Endodermal cell (in vitro differentiated cells): Measurements from ENCODE around the gene ITPK1. TPM values are rescaled to one million over a fixed set of nuclear protein-coding genes. Genes with fewer than 3 reads are reported as not detected.

ENCODE experiments used
- DNase-seq: peaks from one replicate; pipeline ENCODE4 v3.0.0-alpha.2; 2017
- H3K27ac ChIP-seq: 2 replicates; pipeline ENCODE4 v1.5.1; 2013; ENCODE audit warnings: mild to moderate bottlenecking, low read depth, low read length, moderate library complexity
- H3K27me3 ChIP-seq: 2 replicates; pipeline ENCODE4 v1.6.1; 2013; ENCODE audit warnings: mild to moderate bottlenecking, low read length, moderate library complexity; ENCODE audit not compliant: insufficient read depth, control insufficient read depth, poor library complexity, severe bottlenecking
- H3K36me3 ChIP-seq: 2 replicates; pipeline ENCODE4 v1.7.0; 2013; ENCODE audit warnings: mild to moderate bottlenecking, low read length, moderate library complexity; ENCODE audit not compliant: control insufficient read depth, insufficient read depth
- H3K4me1 ChIP-seq: one replicate; pipeline ENCODE4 v1.7.0; 2013; ENCODE audit warnings: low read length; ENCODE audit not compliant: control insufficient read depth, insufficient read depth
- H3K4me3 ChIP-seq: 2 replicates; pipeline ENCODE4 v1.5.1; 2013; ENCODE audit warnings: mild to moderate bottlenecking, low read length, moderate library complexity
- H3K9ac ChIP-seq: 2 replicates; pipeline ENCODE4 v1.6.1; 2013; ENCODE audit warnings: mild to moderate bottlenecking, low read length, moderate library complexity; ENCODE audit not compliant: poor library complexity, severe bottlenecking; ENCODE audit errors: extremely low read depth
- H3K9me3 ChIP-seq: 2 replicates; pipeline ENCODE4 v1.6.1; 2013; ENCODE audit warnings: mild to moderate bottlenecking, low read length, moderate library complexity; ENCODE audit not compliant: control insufficient read depth
- H3K27ac Mint-ChIP-seq: 2 replicates; pipeline ENCODE4 v1.8.0; 2020; ENCODE audit warnings: mixed read lengths
- H3K27me3 Mint-ChIP-seq: 2 replicates; pipeline ENCODE4 v1.8.0; 2021; ENCODE audit warnings: mild to moderate bottlenecking, mixed read lengths; ENCODE audit not compliant: insufficient read depth
- H3K36me3 Mint-ChIP-seq: 2 replicates; pipeline ENCODE4 v1.8.0; 2020; ENCODE audit warnings: low read depth, mixed read lengths
- H3K4me1 Mint-ChIP-seq: 2 replicates; pipeline ENCODE4 v1.8.0; 2020; ENCODE audit warnings: mixed read lengths
- H3K4me3 Mint-ChIP-seq: 2 replicates; pipeline ENCODE4 v1.8.0; 2020; ENCODE audit warnings: mild to moderate bottlenecking, moderate library complexity, mixed read lengths
- H3K9me3 Mint-ChIP-seq: 2 replicates; pipeline ENCODE4 v1.8.0; 2020; ENCODE audit warnings: mild to moderate bottlenecking, mixed read lengths
- WGBS, 2 experiments: methylation state at CpG; one replicate each; pipeline versions ENCODE4 v1.1.5 to v1.1.7; 2013; ENCODE audit warnings: missing lambda C conversion rate in 2 of 2, mixed read lengths in 1 of 2; ENCODE audit not compliant: insufficient coverage in 1 of 2, insufficient read length in 1 of 2; 5-methylcytosine and 5-hydroxymethylcytosine counted together
- total RNA-seq, 2 donors: library from RNA; stranded (reverse); fragmentation: NEBNext Ultra II Directional in 1 of 2; extraction: Animal tissue kit (Norgen Biotek cat#: 25700) in 1 of 2; gene quantifications; 2 replicates in 1 of 2; 3 replicates in 1 of 2; pipeline ENCODE4 v1.2.1, GENCODE V29; 2021
- TF ChIP-seq, protein P1 (sequence below): fragments of 200-600 bp; sonication (generic); conservative IDR thresholded peaks from 2 replicates; pipeline ENCODE4 v1.5.0; 2021; ENCODE audit warnings: antibody characterized with exemption, mild to moderate bottlenecking

Gene ITPK1
- total RNA-seq, 2 donors from 2014 or later: 59.9 to 66.9 TPM

DNA sequence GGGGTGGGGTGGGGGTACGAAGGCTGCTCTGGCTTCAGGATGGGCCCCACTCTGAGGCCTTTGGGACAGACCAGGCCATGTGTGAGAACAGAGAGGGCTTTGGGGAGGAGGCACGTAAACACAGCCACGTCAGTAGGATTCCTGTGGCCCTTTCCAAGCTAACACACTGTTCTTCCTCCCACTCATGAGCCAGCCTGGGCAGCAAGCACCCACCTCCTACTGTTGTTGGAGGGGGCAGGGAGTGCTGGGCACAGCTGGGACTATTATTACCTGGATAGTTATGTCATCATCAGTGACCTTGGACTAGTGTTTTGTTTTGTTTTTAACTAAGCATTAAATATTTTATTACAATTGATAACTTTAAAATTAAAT is 187.5 kb downstream of the ITPK1 start:
- Histone ChIP-seq H3K4me3 (no peak overlapping the region), H3K36me3 (no peaks in the 10 kb centered on the region), H3K9ac (no peak overlapping the region), H3K4me1 (peaks cover 9% of the 10 kb centered on the region), H3K27me3 (no peaks in the 10 kb centered on the region), H3K27ac (no peak overlapping the region), H3K9me3 (no peaks in the 10 kb centered on the region)
- Mint-ChIP-seq H3K4me3 (no peak overlapping the region), H3K27ac (no peak overlapping the region), H3K36me3 (no peaks in the 10 kb centered on the region), H3K9me3 (no peaks in the 10 kb centered on the region), H3K27me3 (no peaks in the 10 kb centered on the region), H3K4me1 (no peaks in the 10 kb centered on the region)
- TF ChIP-seq, protein P1, sequence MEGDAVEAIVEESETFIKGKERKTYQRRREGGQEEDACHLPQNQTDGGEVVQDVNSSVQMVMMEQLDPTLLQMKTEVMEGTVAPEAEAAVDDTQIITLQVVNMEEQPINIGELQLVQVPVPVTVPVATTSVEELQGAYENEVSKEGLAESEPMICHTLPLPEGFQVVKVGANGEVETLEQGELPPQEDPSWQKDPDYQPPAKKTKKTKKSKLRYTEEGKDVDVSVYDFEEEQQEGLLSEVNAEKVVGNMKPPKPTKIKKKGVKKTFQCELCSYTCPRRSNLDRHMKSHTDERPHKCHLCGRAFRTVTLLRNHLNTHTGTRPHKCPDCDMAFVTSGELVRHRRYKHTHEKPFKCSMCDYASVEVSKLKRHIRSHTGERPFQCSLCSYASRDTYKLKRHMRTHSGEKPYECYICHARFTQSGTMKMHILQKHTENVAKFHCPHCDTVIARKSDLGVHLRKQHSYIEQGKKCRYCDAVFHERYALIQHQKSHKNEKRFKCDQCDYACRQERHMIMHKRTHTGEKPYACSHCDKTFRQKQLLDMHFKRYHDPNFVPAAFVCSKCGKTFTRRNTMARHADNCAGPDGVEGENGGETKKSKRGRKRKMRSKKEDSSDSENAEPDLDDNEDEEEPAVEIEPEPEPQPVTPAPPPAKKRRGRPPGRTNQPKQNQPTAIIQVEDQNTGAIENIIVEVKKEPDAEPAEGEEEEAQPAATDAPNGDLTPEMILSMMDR: no peak
- no peak for DNase-seq
- WGBS, 2 experiments: 84 to 100% methylated on average over 1 to 3 of the region's 3 CpGs

DNA sequence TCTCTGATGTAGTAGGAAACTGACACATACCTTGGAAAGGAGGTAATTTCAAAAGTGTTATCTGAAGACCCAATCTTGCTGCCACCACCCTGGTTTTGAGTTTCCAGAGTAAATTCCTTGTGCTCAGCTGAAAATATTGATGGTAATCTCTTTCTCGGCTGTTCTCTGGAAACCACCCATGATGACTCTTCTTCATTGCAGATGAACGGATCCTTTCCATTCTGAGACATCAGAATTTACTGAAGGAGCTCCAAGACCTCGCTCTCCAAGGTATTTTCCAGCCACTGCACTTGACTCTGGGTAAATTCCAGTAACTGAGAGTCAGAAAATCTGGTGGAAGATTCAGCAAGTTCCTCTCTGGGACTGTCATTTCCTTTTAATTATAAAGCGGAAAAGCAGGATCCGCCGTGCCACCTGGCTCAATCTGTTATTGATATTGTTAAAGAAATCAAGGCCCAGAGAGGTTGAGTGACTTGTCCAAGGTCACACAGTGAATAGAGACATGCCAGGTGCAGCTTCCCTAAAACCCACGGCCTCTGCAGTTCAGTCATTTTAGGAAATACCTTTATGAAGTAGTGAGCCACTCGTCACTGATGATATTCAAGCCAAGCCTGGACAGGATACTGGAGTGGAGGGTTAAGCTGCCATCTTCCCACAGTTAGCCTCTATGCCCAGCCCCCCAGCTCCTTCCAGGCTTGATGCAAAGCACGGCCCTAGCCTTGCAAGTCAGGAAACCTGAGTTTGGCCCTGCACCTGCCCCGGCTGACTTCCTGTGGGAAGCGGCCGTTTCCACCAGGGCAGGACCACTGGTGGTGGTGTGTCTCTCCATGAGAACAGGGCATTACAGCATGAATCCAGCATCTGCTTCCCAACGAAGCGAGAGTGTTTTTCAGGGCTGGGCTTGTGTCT is 188.1 kb downstream of the ITPK1 start:
- no peak overlapping the region for H3K9ac ChIP-seq
- DNase-seq: no peak
- Mint-ChIP-seq H3K4me3 (no peak overlapping the region), H3K27ac (no peak overlapping the region), H3K9me3 (no peaks in the 10 kb centered on the region), H3K27me3 (peaks cover under 1% of the 10 kb centered on the region), H3K36me3 (no peaks in the 10 kb centered on the region), H3K4me1 (peaks cover under 1% of the 10 kb centered on the region)
- peaks cover 3% of the 10 kb centered on the region for H3K27me3 ChIP-seq
- H3K36me3 ChIP-seq: no peaks in the 10 kb centered on the region
- TF ChIP-seq, protein P1: no peak
- H3K9me3 ChIP-seq: no peaks in the 10 kb centered on the region
- no peak overlapping the region for H3K27ac ChIP-seq
- H3K4me1 ChIP-seq: peaks cover 9% of the 10 kb centered on the region
- 85 to 91% methylated on average over 12 to 14 of the region's 14 CpGs for WGBS, 2 experiments
- H3K4me3 ChIP-seq: no peak overlapping the region

DNA sequence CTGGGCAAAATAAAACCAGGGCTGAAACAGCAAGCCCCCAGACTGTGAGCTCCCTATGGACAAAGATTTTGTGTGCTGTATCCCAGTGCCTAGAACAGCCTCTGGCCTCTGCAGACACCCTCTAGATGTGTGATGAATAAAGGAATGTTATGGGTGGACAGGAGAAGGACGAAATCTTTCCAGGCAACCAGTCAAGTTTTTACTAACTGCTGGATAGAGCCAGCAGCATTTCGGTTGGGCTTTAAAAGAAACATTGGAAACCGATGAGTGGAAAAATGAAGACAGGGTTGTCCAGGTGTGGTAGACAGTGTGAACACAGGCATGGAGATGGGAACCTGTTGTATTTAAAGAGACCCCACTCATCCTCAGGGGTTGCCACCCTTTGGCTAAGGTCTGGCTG is 188.8 kb downstream of the ITPK1 start:
- H3K4me1 Mint-ChIP-seq: peaks cover 2% of the 10 kb centered on the region
- Histone ChIP-seq H3K27me3 (peaks cover 9% of the 10 kb centered on the region), H3K9me3 (no peaks in the 10 kb centered on the region), H3K4me3 (no peak overlapping the region), H3K4me1 (peaks cover 9% of the 10 kb centered on the region), H3K9ac (no peak overlapping the region), H3K27ac (no peak overlapping the region), H3K36me3 (no peaks in the 10 kb centered on the region)
- H3K27ac Mint-ChIP-seq: no peak overlapping the region
- peaks cover 7% of the 10 kb centered on the region for H3K27me3 Mint-ChIP-seq
- no peaks in the 10 kb centered on the region for H3K9me3 Mint-ChIP-seq
- no peaks in the 10 kb centered on the region for H3K36me3 Mint-ChIP-seq
- DNase-seq: no peak
- TF ChIP-seq, protein P1: no peak
- H3K4me3 Mint-ChIP-seq: no peak overlapping the region
- 92 to 96% methylated on average over 3 of the region's 3 CpGs for WGBS, 2 experiments
